K562 (cell line): ENCODE data around the gene MRPL28. TPM values are rescaled to one million over a fixed set of nuclear protein-coding genes. Genes with fewer than 3 reads are reported as not detected.

Experiments used
- CREB5 ChIP-seq: fragments of 250-450 bp; sonication (Bioruptor Pico); IDR thresholded peaks from 2 replicates; pipeline ENCODE4 v1.5.0; 2020; ENCODE audit warnings: mild to moderate bottlenecking
- CSDE1 ChIP-seq, 2 experiments: fragments of 450-650 bp; IDR thresholded peaks; 2 replicates each; pipeline ENCODE4 v1.6.1; 2016; ENCODE audit warnings: mild to moderate bottlenecking in 1 of 2
- ETS1 ChIP-seq: conservative IDR thresholded peaks from 2 replicates; pipeline ENCODE4 v1.6.1; 2011; ENCODE audit warnings: low read depth, mild to moderate bottlenecking, low read length; ENCODE audit not compliant: control insufficient read depth
- ETV5 ChIP-seq: sonication (generic); formaldehyde crosslinking; IDR thresholded peaks from 2 replicates; pipeline ENCODE4 v1.4.0; 2020; ENCODE audit warnings: low read depth, mild to moderate bottlenecking, missing genetic modification reagents
- GTF2F1 ChIP-seq: IDR thresholded peaks from 2 replicates; pipeline ENCODE4 v1.6.1; 2011; ENCODE audit warnings: low read depth, low read length, improper control_type of control experiment
- MAZ ChIP-seq, 2 experiments: fragments of 450-650 bp in 1 of 2; sonication (generic) in 1 of 2; formaldehyde crosslinking; IDR thresholded peaks in 1 of 2; conservative IDR thresholded peaks in 1 of 2; 2 replicates each; pipeline versions ENCODE4 v1.4.0 to v1.5.0; 2020; ENCODE audit warnings: mild to moderate bottlenecking in 1 of 2, missing genetic modification reagents in 1 of 2
- NR0B1 ChIP-seq: fragments of 450-650 bp; IDR thresholded peaks from one replicate; pipeline ENCODE4 v1.6.1; 2018; ENCODE audit warnings: mild to moderate bottlenecking, moderate library complexity; ENCODE audit not compliant: partially characterized antibody
- NR2C1 ChIP-seq, 2 experiments: fragments of 450-650 bp; IDR thresholded peaks; 2 replicates each; pipeline ENCODE4 v1.6.1; 2017; ENCODE audit warnings: mild to moderate bottlenecking in 2 of 2, antibody characterized with exemption in 1 of 2, inconsistent platforms in 1 of 2, missing compliant biosample characterization in 1 of 2, missing genetic modification characterization in 1 of 2
- POLR2G ChIP-seq: fragments of 200-400 bp; formaldehyde crosslinking; IDR thresholded peaks from 2 replicates; pipeline ENCODE4 v1.6.1; 2017; ENCODE audit warnings: low read depth, mild to moderate bottlenecking, antibody characterized with exemption, low read length, moderate library complexity
- RBFOX2 ChIP-seq: fragments of 200-400 bp; formaldehyde crosslinking; IDR thresholded peaks from 2 replicates; pipeline ENCODE4 v1.6.1; 2017; ENCODE audit warnings: low read depth, mild to moderate bottlenecking, low read length, moderate library complexity
- RBM22 ChIP-seq: fragments of 200-400 bp; formaldehyde crosslinking; IDR thresholded peaks from 2 replicates; pipeline ENCODE4 v1.6.1; 2018; ENCODE audit warnings: low read length, low read depth; ENCODE audit not compliant: poor library complexity, severe bottlenecking
- RBM39 ChIP-seq: fragments of 200-400 bp; formaldehyde crosslinking; optimal IDR thresholded peaks from 2 replicates; pipeline ENCODE3; 2018; ENCODE audit warnings: low read depth, low read length
- SMARCC2 ChIP-seq: fragments of 450-650 bp; IDR thresholded peaks from 2 replicates; pipeline ENCODE4 v1.6.1; 2017; ENCODE audit warnings: antibody characterized with exemption, moderate library complexity, mild to moderate bottlenecking, low read depth
- SRSF1 ChIP-seq: fragments of 200-400 bp; formaldehyde crosslinking; IDR thresholded peaks from 2 replicates; pipeline ENCODE4 v1.6.1; 2017; ENCODE audit warnings: mild to moderate bottlenecking, low read depth, low read length, moderate library complexity
- THAP12 ChIP-seq: fragments of 250-450 bp; sonication (Bioruptor Pico); IDR thresholded peaks from 2 replicates; pipeline ENCODE4 v1.9.0; 2021; ENCODE audit warnings: mild to moderate bottlenecking, inconsistent platforms
- ZBTB17 ChIP-seq: fragments of 450-650 bp; formaldehyde crosslinking; IDR thresholded peaks from 2 replicates; pipeline ENCODE4 v1.4.0; 2020; ENCODE audit warnings: mild to moderate bottlenecking
- ZBTB7A ChIP-seq: IDR thresholded peaks from 2 replicates; pipeline ENCODE4 v1.6.1; 2011; ENCODE audit warnings: low read depth, mild to moderate bottlenecking, low read length, moderate library complexity, borderline replicate concordance; ENCODE audit not compliant: control insufficient read depth
- ZNF589 ChIP-seq: fragments of 200-800 bp; sonication (Bioruptor generic); IDR thresholded peaks from 2 replicates; pipeline ENCODE4 v1.6.1; 2016; ENCODE audit warnings: low read depth, missing genetic modification characterization, missing compliant biosample characterization
- polyA plus RNA-seq, 8 experiments: library from polyadenylated mRNA; depleted of rRNA in 4 of 8; stranded (reverse) in 5 of 8; unstranded in 3 of 8; fragments of >200 nt; fragmentation: Nextera tagmentation in 2 of 8; fragmentation: Illumina TruSeq in 1 of 8; extraction: Ambion mirVana in 2 of 8; extraction: Trizol in 1 of 8; gene quantifications; 2 replicates each; pipeline versions ENCODE4 v1.2.1 to v1.2.3, GENCODE V29; 2011 to 2014; ENCODE audit warnings: inconsistent platforms in 1 of 8, missing spikeins in 1 of 8
- total RNA-seq, 7 experiments: library from RNA; depleted of rRNA in 6 of 7; stranded (reverse); fragments of >200 nt in 6 of 7; fragmentation: Illumina TruSeq in 2 of 7; extraction: Trizol in 2 of 7; gene quantifications; 2 replicates each; pipeline versions ENCODE4 v1.2.1 to v1.2.3, GENCODE V29; 2011 to 2021; ENCODE audit warnings: low replicate concordance in 1 of 7

MRPL28 gene
- total and polyA plus RNA-seq, 9 of the 15 experiments (the other 6 are each of a cell fraction or from before 2014, with no cell fraction given): 2.5 to 323 (median 175) TPM

- TF ChIP-seq ETS1 (peak; percentile 38; the same call in 1 of the 2 replicates), CREB5 (no peak), ZBTB17 (CRISPR knock-in tag) (no peak), RBFOX2 (0 out of 2 replicates have a peak, but pooled peaks have one; percentile 3), SMARCC2 (no peak), RBM39 (no peak), NR2C1 (IDR thresholded peaks at IDR 0.05) (no peak), NR2C1 (tag; IDR thresholded peaks at IDR 0.05) (no peak), POLR2G (peak; percentile 69), THAP12 (CRISPR knock-in tag) (no peak), CSDE1 (IDR thresholded peaks at IDR 0.05) (no peak), GTF2F1 (no peak), NR0B1 (no peak), ZBTB7A (peak; percentile 70; the same call in 1 of the 2 replicates), RBM22 (peak; percentile 9), ETV5 (0 out of 2 replicates have a peak, but pooled peaks have one; percentile 24), SRSF1 (no peak), ZNF589 (no peak), MAZ (CRISPR knock-in tag; conservative IDR thresholded peaks at IDR 0.05 in 1 of 2, IDR thresholded peaks at IDR 0.05 in 1 of 2) (peak in 1 of 2 experiments; percentile 23; a peak in 1 of 4 replicates)
Measured at GRCh38 chr16:369866-370436, 387 bp downstream of the MRPL28 start (continued).
